MM.1S (cell line): ENCODE data around the gene DEFB118.

Experiments used
- DNase-seq: peaks from one replicate; pipeline ENCODE4 v3.0.0-alpha.2; 2015
- H2AFZ ChIP-seq: fragments of 300-600 bp; sonication (generic); 2 replicates; pipeline ENCODE4 v1.6.0; 2016; ENCODE audit warnings: antibody characterized with exemption, low read length
- H3F3A ChIP-seq: fragments of 300-600 bp; sonication (generic); 2 replicates; pipeline ENCODE4 v1.6.1; 2016; ENCODE audit warnings: mild to moderate bottlenecking, antibody characterized with exemption, low read length, moderate library complexity, mixed read lengths; ENCODE audit not compliant: insufficient read depth
- H3K27ac ChIP-seq: fragments of 300-600 bp; sonication (generic); 2 replicates; pipeline ENCODE4 v1.5.1; 2016; ENCODE audit warnings: mild to moderate bottlenecking, low read length
- H3K27me3 ChIP-seq: fragments of 300-600 bp; sonication (generic); replicated peaks from 2 replicates; pipeline ENCODE4 v1.6.0; 2016; ENCODE audit warnings: low read length; ENCODE audit not compliant: insufficient read depth
- H3K36me3 ChIP-seq: fragments of 300-600 bp; sonication (generic); replicated peaks from 2 replicates; pipeline ENCODE4 v1.6.1; 2016; ENCODE audit warnings: mild to moderate bottlenecking, low read length, mixed read lengths; ENCODE audit not compliant: insufficient read depth
- H3K4me1 ChIP-seq: fragments of 300-600 bp; sonication (generic); 2 replicates; pipeline ENCODE4 v1.6.1; 2016; ENCODE audit warnings: low read length, mixed read lengths
- H3K4me2 ChIP-seq: fragments of 300-600 bp; sonication (generic); 2 replicates; pipeline ENCODE4 v1.6.0; 2016; ENCODE audit warnings: low read depth, low read length
- H3K4me3 ChIP-seq: fragments of 300-600 bp; sonication (generic); 2 replicates; pipeline ENCODE4 v1.5.1; 2016; ENCODE audit warnings: low read length, mixed read lengths
- H3K79me2 ChIP-seq: fragments of 300-600 bp; sonication (generic); 2 replicates; pipeline ENCODE4 v1.6.1; 2016; ENCODE audit warnings: mixed run types, low read length, mixed read lengths
- H3K9ac ChIP-seq: fragments of 300-600 bp; sonication (generic); 2 replicates; pipeline ENCODE4 v1.6.1; 2016; ENCODE audit warnings: low read length, mixed read lengths
- H3K9me2 ChIP-seq: fragments of 300-600 bp; sonication (generic); replicated peaks from 2 replicates; pipeline ENCODE4 v1.6.1; 2016; ENCODE audit warnings: mild to moderate bottlenecking, low read length, mixed read lengths; ENCODE audit not compliant: insufficient read depth
- H3K9me3 ChIP-seq: fragments of 300-600 bp; sonication (generic); replicated peaks from 2 replicates; pipeline ENCODE4 v1.6.1; 2016; ENCODE audit warnings: mild to moderate bottlenecking, low read length, mixed read lengths; ENCODE audit not compliant: insufficient read depth
- H4K20me1 ChIP-seq: fragments of 300-600 bp; sonication (generic); 2 replicates; pipeline ENCODE4 v1.6.1; 2016; ENCODE audit warnings: mild to moderate bottlenecking, low read length, moderate library complexity, mixed read lengths; ENCODE audit not compliant: insufficient read depth
- CTCF ChIP-seq: fragments of 300-600 bp; sonication (generic); IDR thresholded peaks from 2 replicates; pipeline ENCODE4 v1.5.1; 2016; ENCODE audit warnings: antibody characterized with exemption, low read length, mixed read lengths
- EZH2 ChIP-seq: fragments of 300-600 bp; sonication (generic); optimal IDR thresholded peaks from 2 replicates; pipeline ENCODE3; 2017; ENCODE audit warnings: low read depth, mild to moderate bottlenecking, antibody characterized with exemption, low read length, mixed read lengths
- EZH2phosphoT487 ChIP-seq: fragments of 300-600 bp; sonication (generic); IDR thresholded peaks from 2 replicates; pipeline ENCODE4 v1.6.1; 2018; ENCODE audit warnings: antibody characterized with exemption, low read length

Gene DEFB118

GRCh38 chr20:31414381-31414780, 46.0 kb downstream of the DEFB118 start:
- Histone ChIP-seq H3K27me3 (no peaks in the 10 kb centered on the region), H3K4me3 (no peak overlapping the region), H3K79me2 (no peaks in the 10 kb centered on the region), H3K4me1 (no peaks in the 10 kb centered on the region), H3F3A (no peaks in the 10 kb centered on the region), H3K4me2 (no peak overlapping the region), H3K36me3 (no peaks in the 10 kb centered on the region), H3K9ac (no peak overlapping the region), H3K9me2 (no peaks in the 10 kb centered on the region), H2AFZ (no peak overlapping the region), H3K27ac (no peak overlapping the region), H3K9me3 (no peaks in the 10 kb centered on the region), H4K20me1 (no peaks in the 10 kb centered on the region)
- DNase-seq: no peak
- TF ChIP-seq EZH2phosphoT487: no peak
- TF ChIP-seq EZH2: no peak
- no peak for TF ChIP-seq CTCF

- Histone ChIP-seq H3K27ac (no peak overlapping the region), H3K36me3 (no peaks in the 10 kb centered on the region), H3F3A (no peaks in the 10 kb centered on the region), H3K9me3 (no peaks in the 10 kb centered on the region), H3K9ac (no peak overlapping the region), H3K4me2 (no peak overlapping the region), H2AFZ (no peak overlapping the region), H3K79me2 (no peaks in the 10 kb centered on the region), H4K20me1 (no peaks in the 10 kb centered on the region), H3K9me2 (no peaks in the 10 kb centered on the region), H3K27me3 (no peaks in the 10 kb centered on the region), H3K4me3 (no peak overlapping the region), H3K4me1 (no peaks in the 10 kb centered on the region)
- TF ChIP-seq CTCF (no peak), EZH2 (no peak)
- no peak for DNase-seq
These were observed 47.3 kb downstream of the DEFB118 start for GRCh38 chr20:31415653-31416052.

GRCh38 chr20:31418307-31418706, 49.9 kb downstream of the DEFB118 start:
- no peak for DNase-seq
- no peaks in the 10 kb centered on the region for H3K36me3 ChIP-seq
- no peaks in the 10 kb centered on the region for H3K9me3 ChIP-seq
- H3F3A ChIP-seq: no peaks in the 10 kb centered on the region
- H3K27ac ChIP-seq: no peak overlapping the region
- no peaks in the 10 kb centered on the region for H3K9me2 ChIP-seq
- H3K4me3 ChIP-seq: no peak overlapping the region
- no peak overlapping the region for H3K9ac ChIP-seq
- no peaks in the 10 kb centered on the region for H3K27me3 ChIP-seq
- H3K4me1 ChIP-seq: no peaks in the 10 kb centered on the region
- no peaks in the 10 kb centered on the region for H4K20me1 ChIP-seq
- TF ChIP-seq EZH2 (no peak), CTCF (no peak)
- no peaks in the 10 kb centered on the region for H3K79me2 ChIP-seq
- no peak overlapping the region for H2AFZ ChIP-seq
- H3K4me2 ChIP-seq: no peak overlapping the region
